ENCODE data around the gene GALNT18.

DNA sequence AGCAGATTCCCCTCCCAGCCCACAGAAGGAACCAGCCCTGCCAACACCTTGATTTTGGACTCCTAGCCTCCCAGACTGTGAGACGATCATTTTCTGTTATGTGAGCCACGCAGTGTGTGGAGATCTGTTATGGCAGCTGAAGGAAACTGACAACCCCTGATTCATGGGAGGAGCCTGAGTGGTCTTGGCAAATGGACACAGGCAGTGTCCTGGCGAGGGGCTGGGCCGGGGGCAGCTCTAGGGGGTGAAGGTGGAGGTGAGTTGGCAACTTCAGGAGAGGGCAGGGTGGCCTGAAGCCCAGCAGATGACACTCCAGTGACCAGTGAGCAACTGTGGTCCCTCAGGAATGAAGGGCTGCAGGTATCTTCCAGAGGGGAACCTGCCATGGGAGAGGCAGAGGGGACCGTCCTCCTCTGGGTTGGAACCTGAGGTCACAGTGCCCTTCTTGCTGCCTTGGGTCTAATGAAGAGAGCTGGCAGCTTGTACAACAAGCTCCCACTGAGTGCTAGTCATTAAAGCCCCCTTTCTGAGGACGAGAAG lies 351.5 kb downstream of the GALNT18 start:
- TF ChIP-seq CSRNP3 (CRISPR knock-in tag; IDR thresholded peaks at IDR 0.05) (no peak), ZNF8 (CRISPR knock-in tag; IDR thresholded peaks at IDR 0.05) (no peak), ZFP3 (CRISPR knock-in tag; IDR thresholded peaks at IDR 0.05) (no peak), SNAI2 (CRISPR knock-in tag; IDR thresholded peaks at IDR 0.05) (no peak), ARNTL (CRISPR knock-in tag; IDR thresholded peaks at IDR 0.05; ENCODE audit: borderline replicate concordance, low read depth) (no peak)
- TF ChIP-seq, protein P1, sequence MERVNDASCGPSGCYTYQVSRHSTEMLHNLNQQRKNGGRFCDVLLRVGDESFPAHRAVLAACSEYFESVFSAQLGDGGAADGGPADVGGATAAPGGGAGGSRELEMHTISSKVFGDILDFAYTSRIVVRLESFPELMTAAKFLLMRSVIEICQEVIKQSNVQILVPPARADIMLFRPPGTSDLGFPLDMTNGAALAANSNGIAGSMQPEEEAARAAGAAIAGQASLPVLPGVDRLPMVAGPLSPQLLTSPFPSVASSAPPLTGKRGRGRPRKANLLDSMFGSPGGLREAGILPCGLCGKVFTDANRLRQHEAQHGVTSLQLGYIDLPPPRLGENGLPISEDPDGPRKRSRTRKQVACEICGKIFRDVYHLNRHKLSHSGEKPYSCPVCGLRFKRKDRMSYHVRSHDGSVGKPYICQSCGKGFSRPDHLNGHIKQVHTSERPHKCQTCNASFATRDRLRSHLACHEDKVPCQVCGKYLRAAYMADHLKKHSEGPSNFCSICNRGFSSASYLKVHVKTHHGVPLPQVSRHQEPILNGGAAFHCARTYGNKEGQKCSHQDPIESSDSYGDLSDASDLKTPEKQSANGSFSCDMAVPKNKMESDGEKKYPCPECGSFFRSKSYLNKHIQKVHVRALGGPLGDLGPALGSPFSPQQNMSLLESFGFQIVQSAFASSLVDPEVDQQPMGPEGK (CRISPR knock-in tag; IDR thresholded peaks at IDR 0.05; ENCODE audit: borderline replicate concordance): no peak

All from SK-N-SH treated with all-trans-retinoic acid at 6 μM for 48 hours (cell line).